Transverse colon (tissue), 4 donors: Measurements from ENCODE around the gene MAL. TPM values are rescaled to one million over a fixed set of nuclear protein-coding genes. Genes with fewer than 3 reads are reported as not detected.
A peak's percentile ranks its signal among the peaks of the same experiment; 100 is the strongest.

Source experiments
- DNase-seq: peaks from one replicate; pipeline ENCODE4 v3.0.0-alpha.2; 2019
- H3K27ac ChIP-seq, 4 donors: fragments of 200-600 bp; sonication (generic); 2 replicates each; pipeline ENCODE4 v1.5.1; 2016 to 2018; ENCODE audit warnings: inconsistent platforms in 4 of 4
- H3K27me3 ChIP-seq: fragments of 200-600 bp; sonication (generic); 2 replicates; pipeline ENCODE4 v1.5.1; 2017; ENCODE audit warnings: inconsistent platforms
- H3K36me3 ChIP-seq, 4 donors: fragments of 200-600 bp; sonication (generic); 2 replicates each; pipeline ENCODE4 v1.5.1; 2017 to 2019; ENCODE audit warnings: inconsistent platforms in 4 of 4
- H3K4me1 ChIP-seq, 4 donors: fragments of 200-600 bp; sonication (generic); 2 replicates each; pipeline ENCODE4 v1.5.1; 2017 to 2020; ENCODE audit warnings: inconsistent platforms in 4 of 4
- H3K4me3 ChIP-seq, 4 donors: fragments of 200-600 bp; sonication (generic); 1 replicate in 1 of 4; 2 replicates in 3 of 4; pipeline versions ENCODE4 v1.5.1 to v1.6.1; 2017 to 2019; ENCODE audit warnings: inconsistent platforms in 4 of 4
- H3K9me3 ChIP-seq, 2 donors: fragments of 200-600 bp; sonication (generic); 2 replicates each; pipeline ENCODE4 v1.5.1; 2017 to 2019; ENCODE audit warnings: inconsistent platforms in 2 of 2
- CTCF ChIP-seq, 5 experiments: fragments of 200-600 bp in 3 of 5; fragments of 450-650 bp in 2 of 5; sonication (generic) in 3 of 5; IDR thresholded peaks; 1 replicate in 2 of 5; 2 replicates in 3 of 5; pipeline ENCODE4 v1.5.1; 2016 to 2017; ENCODE audit warnings: antibody characterized with exemption in 5 of 5, inconsistent platforms in 3 of 5, mild to moderate bottlenecking in 2 of 5, moderate library complexity in 1 of 5
- EP300 ChIP-seq: sonication (generic); formaldehyde crosslinking; IDR thresholded peaks from one replicate; pipeline ENCODE4 v1.6.1; 2017; ENCODE audit warnings: antibody characterized with exemption, low read depth
- POLR2A ChIP-seq: fragments of 450-650 bp; IDR thresholded peaks from one replicate; pipeline ENCODE4 v1.6.1; 2016; ENCODE audit warnings: antibody characterized with exemption, mild to moderate bottlenecking, moderate library complexity
- POLR2AphosphoS5 ChIP-seq, 3 donors: sonication (generic); formaldehyde crosslinking; IDR thresholded peaks; one replicate each; pipeline ENCODE4 v1.6.1; 2016; ENCODE audit warnings: antibody characterized with exemption in 3 of 3
- WGBS, 2 donors: methylation state at CpG; one replicate each; pipeline ENCODE4 v1.1.5; 2018; ENCODE audit warnings: low coverage in 1 of 2; 5-methylcytosine and 5-hydroxymethylcytosine counted together
- in situ Hi-C, 4 donors: fragments of 200-750 bp; cut with MboI; loops; one replicate each; pipeline versions ENCODE4 v1.15.0 to v1.15.1; 2017; ENCODE audit warnings: low sequenced_read_pairs in 3 of 4, low pct_ligation_motif_present in 1 of 4, low pct_unique_long_range_greater_than_20kb in 1 of 4
- intact Hi-C: fragments of 100-400 bp; cut with DNase I; formaldehyde crosslinking; loops from one replicate; pipeline ENCODE4 v1.15.1; 2023; ENCODE audit warnings: low total_unique reads
- total RNA-seq, 4 donors: library from RNA; depleted of rRNA; stranded (reverse); fragments of >200 nt; gene quantifications; one replicate each; pipeline ENCODE4 v1.1.0, GENCODE V29; 2016

MAL gene
- total RNA-seq, 4 donors from 2014 or later, result 3.7 to 14.3 (median 5.1) TPM

- Histone ChIP-seq H3K9me3 (no peaks in the 10 kb centered on the region), H3K4me1 (peaks cover 0 to 6% (median 2%) of the 10 kb centered on the region in 4 donors), H3K27me3 (no peaks in the 10 kb centered on the region), H3K4me3 (no peak overlapping the region), H3K36me3 (no peaks in the 10 kb centered on the region), H3K27ac (peak overlapping the region; percentile 24 to 38 (median 36))
- intact Hi-C loops (no loop called here), in situ Hi-C loops (no loop called here)
- peak in 1 of 3 donors; percentile 23 for TF ChIP-seq POLR2AphosphoS5 (IDR thresholded peaks at IDR 0.05)
- no peak for TF ChIP-seq CTCF (IDR thresholded peaks at IDR 0.05)
- 20 to 37% methylated on average over 5 to 17 of the region's 17 CpGs for WGBS, 2 donors
- peak; percentile 53 for DNase-seq
Observed at GRCh38 chr2:95043300-95044093, 18.0 kb downstream of the MAL start.

- DNase-seq, result no peak
- in situ Hi-C loops, result no loop called here
- intact Hi-C loops, result no loop called here
Observed at GRCh38 chr2:95044601-95045000, 19.1 kb downstream of the MAL start.

GRCh38 chr2:95046371-95047112, 21.0 kb downstream of the MAL start:
- intact Hi-C loops, result no loop called here
- Histone ChIP-seq H3K4me3 (no peak overlapping the region), H3K27ac (no peak overlapping the region), H3K27me3 (no peaks in the 10 kb centered on the region), H3K4me1 (peaks cover 0 to 6% (median 2%) of the 10 kb centered on the region in 4 donors), H3K9me3 (no peaks in the 10 kb centered on the region), H3K36me3 (no peaks in the 10 kb centered on the region)
- WGBS, 2 donors, result 82 to 85% methylated on average over 8 to 13 of the region's 13 CpGs
- TF ChIP-seq EP300, result no peak
- TF ChIP-seq POLR2A, result no peak
- TF ChIP-seq POLR2AphosphoS5 (IDR thresholded peaks at IDR 0.05), result no peak
- no peak for TF ChIP-seq CTCF (IDR thresholded peaks at IDR 0.05)
- in situ Hi-C loops, result no loop called here
- no peak for DNase-seq

More at GRCh38 chr2:95044601-95045000, 19.1 kb downstream of the MAL start:
- no peaks in the 10 kb centered on the region for H3K36me3 ChIP-seq
- no peaks in the 10 kb centered on the region for H3K27me3 ChIP-seq
- H3K4me3 ChIP-seq, result no peak overlapping the region
- TF ChIP-seq POLR2AphosphoS5 (IDR thresholded peaks at IDR 0.05) (no peak), EP300 (no peak), POLR2A (no peak), CTCF (IDR thresholded peaks at IDR 0.05) (no peak)
- WGBS, 2 donors, result 82 to 83% methylated on average over 1 to 5 of the region's 5 CpGs
- H3K9me3 ChIP-seq, result no peaks in the 10 kb centered on the region
- H3K27ac ChIP-seq, result no peak overlapping the region
- H3K4me1 ChIP-seq, result peaks cover 0 to 6% (median 2%) of the 10 kb centered on the region in 4 donors
